ENCODE data around the gene C10orf105. TPM values are rescaled to one million over a fixed set of nuclear protein-coding genes. Genes with fewer than 3 reads are reported as not detected.

Gene C10orf105
- total and polyA plus RNA-seq, 2 of the 8 experiments (the other 6 are each of a cell fraction or from before 2014, with no cell fraction given), result 0.71 to 0.73 TPM

GRCh38 chr10:71712572-71713134 is 6.9 kb downstream of the C10orf105 start (continued):
- no peak for TF ChIP-seq RAD21 (IDR thresholded peaks at IDR 0.05 in 1 of 2, conservative IDR thresholded peaks at IDR 0.05 in 1 of 2; ENCODE audit: low read depth in 2 of 2, low read length in 2 of 2)
